H54 (cell line): Measurements from ENCODE around the gene SDCCAG8.

Experiments used
- DNase-seq: peaks from one replicate; pipeline ENCODE4 v3.0.0; 2011; ENCODE audit warnings: low spot score, mixed read lengths; ENCODE audit not compliant: insufficient read length
- FAIRE-seq: peaks from 3 replicates; lab custom pipeline; 2011; peaks lifted over from hg19 to GRCh38; lab: Jason Lieb, UNC
- POLR2A ChIP-seq: IDR thresholded peaks from 2 replicates; pipeline ENCODE4 v1.6.1; 2011; ENCODE audit warnings: low read depth, mild to moderate bottlenecking, low read length

Gene SDCCAG8

GRCh38 chr1:243261390-243261789 lies 5.5 kb downstream of the SDCCAG8 start:
- FAIRE-seq (no peak), DNase-seq (no peak)
- TF ChIP-seq POLR2A = no peak

- peak; percentile 64 for FAIRE-seq
- no peak for TF ChIP-seq POLR2A
These were observed 8.9 kb downstream of the SDCCAG8 start for GRCh38 chr1:243264717-243265116.

GRCh38 chr1:243266231-243266630 lies 10.4 kb downstream of the SDCCAG8 start:
- DNase-seq = no peak
- TF ChIP-seq POLR2A = no peak
- FAIRE-seq = no peak

More at GRCh38 chr1:243264717-243265116, 8.9 kb downstream of the SDCCAG8 start:
- no peak for DNase-seq

GRCh38 chr1:243267471-243267880 lies 11.6 kb downstream of the SDCCAG8 start:
- FAIRE-seq (peak; percentile 48), DNase-seq (no peak)
- TF ChIP-seq POLR2A = no peak

GRCh38 chr1:243267914-243268653 lies 12.2 kb downstream of the SDCCAG8 start:
- FAIRE-seq (peak; percentile 80), DNase-seq (no peak)
- no peak for TF ChIP-seq POLR2A

GRCh38 chr1:243268751-243269460 lies 13.1 kb downstream of the SDCCAG8 start:
- FAIRE-seq (no peak), DNase-seq (no peak)
- TF ChIP-seq POLR2A = no peak

- TF ChIP-seq POLR2A = no peak
- FAIRE-seq (no peak), DNase-seq (no peak)
These were observed 13.6 kb downstream of the SDCCAG8 start for GRCh38 chr1:243269461-243269801.

GRCh38 chr1:243270097-243270864 lies 14.4 kb downstream of the SDCCAG8 start:
- TF ChIP-seq POLR2A = no peak
- no peak for FAIRE-seq
- DNase-seq = no peak

GRCh38 chr1:243271996-243272395 lies 16.2 kb downstream of the SDCCAG8 start:
- FAIRE-seq (no peak), DNase-seq (no peak)

GRCh38 chr1:243272401-243272800 lies 16.6 kb downstream of the SDCCAG8 start:
- DNase-seq = no peak
- no peak for FAIRE-seq
- no peak for TF ChIP-seq POLR2A

More at GRCh38 chr1:243271996-243272395, 16.2 kb downstream of the SDCCAG8 start:
- TF ChIP-seq POLR2A = no peak

GRCh38 chr1:243273506-243273905 lies 17.7 kb downstream of the SDCCAG8 start:
- TF ChIP-seq POLR2A = no peak
- FAIRE-seq (peak; percentile 66), DNase-seq (no peak)

GRCh38 chr1:243273945-243274344 lies 18.1 kb downstream of the SDCCAG8 start:
- TF ChIP-seq POLR2A = no peak
- no peak for FAIRE-seq
- DNase-seq = no peak

GRCh38 chr1:243275316-243275715 lies 19.5 kb downstream of the SDCCAG8 start:
- DNase-seq = no peak
- TF ChIP-seq POLR2A = no peak
- FAIRE-seq = no peak

GRCh38 chr1:243280571-243281129 lies 24.8 kb downstream of the SDCCAG8 start:
- no peak for DNase-seq

More at GRCh38 chr1:243280571-243281129, 24.8 kb downstream of the SDCCAG8 start:
- no peak for TF ChIP-seq POLR2A
- no peak for FAIRE-seq
